ENCODE data around the gene CLASP1.

DNA sequence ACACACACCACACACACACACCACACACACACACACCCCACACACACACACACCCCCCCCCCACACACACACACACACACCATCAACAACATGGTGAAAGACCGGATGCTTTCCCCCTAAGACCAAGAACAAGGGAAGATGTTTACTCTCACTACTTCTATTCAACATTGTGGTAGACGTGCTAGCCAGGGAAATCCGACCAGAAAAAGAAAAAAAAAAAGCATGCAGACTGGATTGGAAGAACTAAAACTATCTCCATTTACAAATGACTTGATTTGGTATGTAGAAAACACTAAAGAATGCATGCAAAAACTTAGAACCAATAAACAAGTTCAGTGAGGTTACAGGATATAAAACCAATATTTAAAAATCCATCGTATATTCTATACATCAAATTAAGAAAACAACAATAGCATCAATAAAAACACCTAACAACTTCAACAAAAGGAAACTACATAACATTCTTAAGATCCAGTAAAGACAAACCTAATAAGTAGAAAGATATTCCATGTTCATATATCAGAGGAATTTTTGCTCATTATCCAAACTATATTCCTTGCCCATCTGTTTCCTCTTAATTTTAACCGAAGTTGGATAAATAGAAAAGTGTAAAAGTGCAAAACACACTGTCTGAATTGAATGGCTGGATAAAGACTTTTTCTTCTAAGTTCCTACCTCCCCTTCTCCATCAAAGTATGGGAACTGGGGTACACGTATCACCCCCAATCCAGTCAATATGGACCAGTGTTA is 170.1 kb downstream of the CLASP1 start:
- TF ChIP-seq, protein P1, sequence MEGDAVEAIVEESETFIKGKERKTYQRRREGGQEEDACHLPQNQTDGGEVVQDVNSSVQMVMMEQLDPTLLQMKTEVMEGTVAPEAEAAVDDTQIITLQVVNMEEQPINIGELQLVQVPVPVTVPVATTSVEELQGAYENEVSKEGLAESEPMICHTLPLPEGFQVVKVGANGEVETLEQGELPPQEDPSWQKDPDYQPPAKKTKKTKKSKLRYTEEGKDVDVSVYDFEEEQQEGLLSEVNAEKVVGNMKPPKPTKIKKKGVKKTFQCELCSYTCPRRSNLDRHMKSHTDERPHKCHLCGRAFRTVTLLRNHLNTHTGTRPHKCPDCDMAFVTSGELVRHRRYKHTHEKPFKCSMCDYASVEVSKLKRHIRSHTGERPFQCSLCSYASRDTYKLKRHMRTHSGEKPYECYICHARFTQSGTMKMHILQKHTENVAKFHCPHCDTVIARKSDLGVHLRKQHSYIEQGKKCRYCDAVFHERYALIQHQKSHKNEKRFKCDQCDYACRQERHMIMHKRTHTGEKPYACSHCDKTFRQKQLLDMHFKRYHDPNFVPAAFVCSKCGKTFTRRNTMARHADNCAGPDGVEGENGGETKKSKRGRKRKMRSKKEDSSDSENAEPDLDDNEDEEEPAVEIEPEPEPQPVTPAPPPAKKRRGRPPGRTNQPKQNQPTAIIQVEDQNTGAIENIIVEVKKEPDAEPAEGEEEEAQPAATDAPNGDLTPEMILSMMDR (IDR thresholded peaks at IDR 0.05; ENCODE audit: poor library complexity), result no peak
- no peak for TF ChIP-seq EZH2phosphoT487 (IDR thresholded peaks at IDR 0.05; ENCODE audit: low read depth, severe bottlenecking, unreplicated experiment)
- no peak for TF ChIP-seq EZH2 (IDR thresholded peaks at IDR 0.05; ENCODE audit: borderline replicate concordance)

All from hepatocyte (in vitro differentiated cells).